ENCODE results near the gene SCAPER. TPM values are rescaled to one million over a fixed set of nuclear protein-coding genes. Genes with fewer than 3 reads are reported as not detected.

SCAPER gene
- total RNA-seq, 1 experiment from 2014 or later: 12.7 TPM

DNA sequence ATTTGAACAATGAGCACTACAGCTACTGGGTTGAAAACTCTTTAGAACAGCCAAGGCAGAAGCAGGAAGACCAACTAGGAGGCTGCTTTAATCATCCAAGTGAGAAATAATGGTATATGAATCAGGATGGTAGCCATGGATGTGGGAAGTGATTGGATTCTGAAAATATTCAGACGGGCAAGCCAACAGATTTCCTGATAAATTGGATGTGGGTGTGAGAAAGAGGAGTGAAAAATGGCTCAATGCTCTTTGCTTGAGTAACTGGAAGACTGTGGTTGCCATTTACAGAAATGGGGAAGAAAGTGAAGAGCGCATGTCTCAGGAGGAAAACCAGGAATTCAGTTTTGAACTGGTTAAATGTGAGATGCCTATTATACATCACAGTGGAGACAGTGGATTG, 518.2 kb downstream of the SCAPER start:
- in situ Hi-C loops (cut with HindIII; ENCODE audit: low pct_unique_long_range_greater_than_20kb, low sequenced_read_pairs): no loop called here

DNA sequence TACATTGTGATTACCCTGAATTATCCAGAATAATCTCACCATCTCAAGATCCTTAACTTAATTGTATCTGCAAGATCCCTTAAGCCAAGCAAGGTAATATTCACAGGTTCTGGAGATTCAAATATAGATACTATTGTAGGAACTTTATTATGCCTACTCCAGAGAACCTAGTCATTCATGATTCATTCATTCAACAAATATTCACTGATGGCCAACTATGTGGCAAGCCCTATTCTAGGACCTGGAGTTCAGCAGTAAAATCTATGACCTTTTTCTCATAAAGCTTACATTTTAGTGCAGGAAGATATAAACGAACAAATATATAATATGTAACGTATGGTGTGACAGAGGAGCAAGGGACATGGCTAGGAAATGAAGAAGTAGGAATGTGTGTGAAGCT, 519.0 kb downstream of the SCAPER start:
- no peak for DNase-seq (ENCODE audit: low read depth, low spot score)
- in situ Hi-C loops (cut with HindIII; ENCODE audit: low pct_unique_long_range_greater_than_20kb, low sequenced_read_pairs): no loop called here

More for the DNA sequence above, 518.2 kb downstream of the SCAPER start:
- DNase-seq (ENCODE audit: low read depth, low spot score): no peak

DNA sequence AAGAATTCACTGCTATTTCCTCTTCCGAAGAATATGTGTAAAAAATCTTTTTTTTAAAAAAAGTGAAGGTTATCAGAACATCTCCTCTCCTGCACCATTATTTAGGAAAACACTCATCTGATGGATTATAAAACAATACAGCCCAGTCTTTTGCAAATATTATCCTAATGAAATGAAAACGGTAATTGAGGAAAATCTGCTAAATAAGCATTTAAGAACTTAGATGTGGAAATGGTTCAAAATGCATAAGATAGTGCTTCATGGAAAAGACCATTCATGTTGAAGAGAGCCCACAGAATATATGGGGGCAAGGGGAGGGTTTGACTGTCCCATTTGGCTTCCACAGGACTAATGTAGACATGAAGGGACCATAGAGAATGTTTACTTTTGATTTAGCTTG, 520.7 kb downstream of the SCAPER start:
- in situ Hi-C loops (cut with HindIII; ENCODE audit: low pct_unique_long_range_greater_than_20kb, low sequenced_read_pairs): no loop called here
- no peak for DNase-seq (ENCODE audit: low read depth, low spot score)

DNA sequence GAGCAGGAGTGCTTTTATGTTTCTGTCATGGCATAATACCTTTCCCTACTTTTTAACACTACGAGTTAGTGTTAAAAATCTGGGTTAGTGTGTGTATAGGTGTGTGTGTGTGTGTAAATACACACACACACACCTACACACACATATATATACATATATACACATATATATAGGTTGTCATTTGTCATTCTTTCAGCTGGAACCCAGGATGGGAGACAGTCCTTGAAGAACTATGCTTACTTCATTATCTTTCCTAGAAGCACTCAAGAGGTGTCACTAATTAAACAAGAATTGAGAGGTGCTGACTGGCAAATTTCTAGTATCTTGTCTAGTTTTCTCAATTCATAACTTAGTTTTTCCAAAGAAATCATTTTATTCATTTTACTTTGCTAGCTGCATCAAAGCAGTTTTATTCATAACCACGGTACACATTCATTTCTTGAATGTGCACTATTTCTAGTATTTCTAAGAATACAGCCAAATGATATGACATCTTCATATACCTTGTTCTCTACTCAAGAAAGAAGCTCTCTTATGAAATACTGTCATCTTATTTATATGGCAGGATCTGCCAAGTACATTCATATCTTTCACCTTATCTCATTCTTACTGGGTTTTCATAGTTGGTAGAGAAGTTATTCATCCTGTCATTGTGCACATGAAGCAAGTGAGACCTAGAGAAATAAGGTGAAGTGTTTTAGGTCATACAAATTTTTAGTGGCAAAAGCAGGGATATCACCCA, 522.0 kb downstream of the SCAPER start:
- no peak for DNase-seq (ENCODE audit: low read depth, low spot score)
- in situ Hi-C loops (cut with HindIII; ENCODE audit: low pct_unique_long_range_greater_than_20kb, low sequenced_read_pairs): no loop called here

DNA sequence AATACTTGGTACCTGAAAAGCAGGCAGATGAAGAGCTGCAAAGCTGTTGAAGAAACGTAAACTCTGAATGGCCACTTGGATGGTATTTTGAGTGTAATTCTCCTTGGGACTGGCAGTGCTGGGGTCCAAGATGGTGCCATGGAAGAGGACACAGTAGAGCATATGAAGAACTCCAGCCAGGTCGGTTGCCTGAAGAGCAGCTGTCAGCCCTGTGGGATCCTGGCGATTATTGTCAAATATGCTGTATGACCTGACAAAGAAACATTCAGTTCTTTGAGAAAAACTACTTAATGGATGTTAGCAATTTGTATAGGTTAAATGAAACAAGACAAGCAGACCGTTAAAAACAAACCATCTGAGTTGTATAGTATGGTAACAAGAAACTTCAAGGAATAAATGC, 523.8 kb downstream of the SCAPER start:
- no peak for DNase-seq (ENCODE audit: low read depth, low spot score)
- in situ Hi-C loops (cut with HindIII; ENCODE audit: low pct_unique_long_range_greater_than_20kb, low sequenced_read_pairs): no loop called here

DNA sequence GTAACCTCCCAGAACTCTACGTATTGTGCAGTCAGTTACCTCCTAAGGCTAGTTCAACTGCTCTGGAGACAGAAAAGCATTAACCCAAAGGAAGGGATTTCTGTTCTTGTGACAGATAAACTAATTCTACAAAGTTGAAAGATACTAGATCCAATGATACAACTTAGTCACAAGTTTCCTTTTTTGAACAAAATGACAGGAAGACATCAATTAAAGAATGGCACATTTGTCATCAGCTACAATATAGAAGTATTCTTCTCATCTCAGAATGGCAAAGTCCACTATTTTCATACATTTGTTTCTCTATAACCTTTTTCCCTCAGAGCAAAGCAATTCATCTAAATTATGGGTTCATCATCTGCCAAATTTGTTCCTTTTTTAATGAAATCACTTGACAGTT, 524.9 kb downstream of the SCAPER start:
- in situ Hi-C loops (cut with HindIII; ENCODE audit: low pct_unique_long_range_greater_than_20kb, low sequenced_read_pairs): no loop called here
- peak; percentile 31 for DNase-seq (ENCODE audit: low read depth, low spot score)

DNA sequence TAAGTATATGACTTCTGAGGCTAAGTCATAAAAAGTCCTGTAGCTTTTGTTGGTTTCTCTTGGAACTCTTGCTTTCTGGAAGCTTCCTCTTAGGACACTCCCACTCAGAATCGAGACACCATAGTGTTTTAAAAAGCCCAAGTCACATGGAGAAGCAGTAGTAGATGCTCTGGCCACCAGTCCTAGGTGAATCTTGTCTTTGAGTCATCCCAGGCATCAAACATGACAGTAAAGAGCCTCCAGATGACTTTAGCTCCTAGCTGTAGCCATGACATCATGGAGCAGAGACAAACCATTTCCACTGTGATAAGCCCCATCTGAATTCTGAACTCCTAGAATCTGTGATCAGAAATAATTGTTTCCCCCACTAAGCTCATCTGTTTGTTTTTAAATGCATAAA, 526.4 kb downstream of the SCAPER start:
- no peak for DNase-seq (ENCODE audit: low read depth, low spot score)
- in situ Hi-C loops (cut with HindIII; ENCODE audit: low pct_unique_long_range_greater_than_20kb, low sequenced_read_pairs): no loop called here

DNA sequence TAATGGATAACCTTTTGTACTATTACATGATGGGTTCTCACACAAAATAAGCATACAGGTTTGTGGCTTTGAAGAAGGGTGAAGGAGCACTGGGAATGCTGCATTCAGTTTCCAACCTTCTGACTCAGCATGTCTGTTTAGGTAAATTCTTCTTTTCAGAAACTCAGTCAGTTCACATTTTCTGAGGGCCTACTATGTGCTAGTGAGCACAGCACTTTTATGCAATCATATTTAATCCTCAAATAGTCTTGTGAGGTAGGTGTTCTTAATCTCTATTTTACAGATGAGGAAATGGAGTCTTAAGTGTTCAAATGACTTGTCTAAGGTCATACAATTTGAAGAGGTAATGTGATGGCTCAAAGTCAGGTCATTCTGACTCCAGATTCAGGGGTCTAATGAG, 527.4 kb downstream of the SCAPER start:
- in situ Hi-C loops (cut with HindIII; ENCODE audit: low pct_unique_long_range_greater_than_20kb, low sequenced_read_pairs): no loop called here
- DNase-seq (ENCODE audit: low read depth, low spot score): no peak

DNA sequence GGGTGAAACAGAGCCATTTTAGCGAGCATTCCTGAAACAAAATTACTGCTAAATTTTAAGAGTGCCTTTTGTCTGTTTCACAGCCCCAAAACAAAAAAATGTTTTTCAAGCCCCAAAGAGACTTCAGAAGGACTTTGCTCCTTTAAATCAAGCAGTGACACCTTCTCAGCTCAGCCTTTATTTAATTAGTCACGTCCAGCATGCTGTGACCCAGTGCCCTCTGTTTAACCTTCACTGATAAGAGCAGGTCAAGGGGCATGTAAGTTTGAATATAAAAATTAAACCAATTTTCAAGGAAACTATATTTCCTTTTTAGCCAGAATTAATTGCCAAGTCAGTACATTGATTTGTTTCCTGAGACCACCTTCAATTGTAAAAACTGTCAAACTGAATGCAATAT, 527.9 kb downstream of the SCAPER start:
- DNase-seq (ENCODE audit: low read depth, low spot score): no peak

DNA sequence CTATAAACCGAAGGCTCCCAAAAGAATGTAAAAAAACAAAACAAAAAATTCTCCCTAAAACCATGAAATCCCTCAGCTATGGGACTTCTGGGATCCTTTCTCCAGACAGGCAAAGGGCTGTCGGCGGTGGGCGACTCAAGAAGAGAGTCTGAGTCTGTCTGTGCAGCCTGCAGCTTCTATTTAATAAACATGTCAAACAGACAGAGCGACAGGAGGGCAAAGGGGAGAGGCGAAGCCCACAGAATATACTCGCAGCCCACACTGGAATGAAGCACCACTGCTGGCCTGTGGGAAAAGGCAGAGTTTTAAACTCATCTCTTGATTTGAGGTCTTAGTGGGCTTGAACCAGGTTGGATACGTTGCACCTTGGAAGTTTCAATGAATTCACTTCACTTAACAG, 528.3 kb downstream of the SCAPER start:
- in situ Hi-C loops (cut with HindIII; ENCODE audit: low pct_unique_long_range_greater_than_20kb, low sequenced_read_pairs): no loop called here
- no peak for DNase-seq (ENCODE audit: low read depth, low spot score)

More for the DNA sequence above, 527.9 kb downstream of the SCAPER start:
- in situ Hi-C loops (cut with HindIII; ENCODE audit: low pct_unique_long_range_greater_than_20kb, low sequenced_read_pairs): no loop called here

DNA sequence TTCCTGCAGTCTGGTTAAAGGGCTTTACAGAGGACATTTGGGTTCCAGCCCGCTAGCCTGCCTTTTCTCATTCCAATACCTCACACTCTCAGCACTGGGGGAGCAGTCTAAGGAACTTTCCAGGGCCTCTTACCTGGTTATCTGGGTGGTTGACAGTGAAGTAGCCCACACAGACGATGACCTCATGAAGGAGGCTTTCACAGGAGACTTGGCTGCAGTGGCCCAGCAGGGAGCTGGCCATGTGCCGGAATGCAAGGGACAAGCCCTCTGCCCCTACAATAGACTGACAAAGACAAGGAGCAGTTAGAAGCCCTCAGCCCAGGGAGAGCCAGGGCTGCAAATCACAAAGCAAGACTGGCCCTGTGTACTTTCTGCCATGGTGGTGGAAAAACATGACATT, 529.1 kb downstream of the SCAPER start:
- in situ Hi-C loops (cut with HindIII; ENCODE audit: low pct_unique_long_range_greater_than_20kb, low sequenced_read_pairs): no loop called here
- DNase-seq (ENCODE audit: low read depth, low spot score): no peak

DNA sequence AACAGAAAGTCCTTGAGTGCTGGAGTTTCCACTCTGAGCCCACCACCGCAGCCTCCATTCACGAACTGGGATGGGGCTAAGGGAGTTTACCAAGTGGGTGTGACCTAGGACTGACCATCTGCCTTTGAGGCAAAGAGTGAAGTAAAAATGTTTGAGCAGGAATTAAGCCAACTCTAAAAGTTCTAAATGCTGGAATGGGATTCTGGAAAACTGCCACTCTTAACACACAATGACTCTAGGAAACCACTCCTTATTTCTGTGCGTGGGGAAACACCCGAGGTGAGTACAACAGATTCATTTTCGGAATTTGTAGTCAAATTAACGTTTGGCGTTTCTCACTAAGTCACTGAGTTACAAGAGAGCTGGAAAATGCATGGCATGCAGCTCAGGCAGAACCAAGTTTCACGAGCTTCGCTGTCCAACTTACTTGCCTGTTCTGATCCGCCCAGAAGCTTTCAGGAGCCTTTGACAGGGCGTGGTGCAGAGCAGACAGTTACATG, 537.0 kb downstream of the SCAPER start:
- DNase-seq (ENCODE audit: low read depth, low spot score): no peak
- in situ Hi-C loops (cut with HindIII; ENCODE audit: low pct_unique_long_range_greater_than_20kb, low sequenced_read_pairs): no loop called here

DNA sequence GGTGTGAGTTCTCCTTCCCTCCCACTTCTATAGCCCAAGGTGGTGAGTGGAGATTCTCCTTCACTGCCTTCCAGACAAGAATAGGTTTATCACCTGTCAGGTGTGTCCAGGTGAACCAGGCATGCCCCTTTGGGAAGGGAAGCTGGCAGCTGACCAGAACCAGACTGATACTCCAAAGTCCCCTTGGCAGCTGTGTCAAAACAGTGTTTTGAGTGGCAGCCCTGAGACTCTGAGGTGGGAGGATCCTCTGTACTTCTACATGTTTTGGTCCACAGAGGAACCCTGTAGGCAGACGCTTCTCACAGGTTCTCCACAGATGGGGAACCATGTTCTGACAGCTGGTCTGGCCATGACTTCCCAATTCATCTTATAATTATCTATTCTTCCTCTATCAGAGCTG, 538.4 kb downstream of the SCAPER start:
- DNase-seq (ENCODE audit: low read depth, low spot score): no peak

DNA sequence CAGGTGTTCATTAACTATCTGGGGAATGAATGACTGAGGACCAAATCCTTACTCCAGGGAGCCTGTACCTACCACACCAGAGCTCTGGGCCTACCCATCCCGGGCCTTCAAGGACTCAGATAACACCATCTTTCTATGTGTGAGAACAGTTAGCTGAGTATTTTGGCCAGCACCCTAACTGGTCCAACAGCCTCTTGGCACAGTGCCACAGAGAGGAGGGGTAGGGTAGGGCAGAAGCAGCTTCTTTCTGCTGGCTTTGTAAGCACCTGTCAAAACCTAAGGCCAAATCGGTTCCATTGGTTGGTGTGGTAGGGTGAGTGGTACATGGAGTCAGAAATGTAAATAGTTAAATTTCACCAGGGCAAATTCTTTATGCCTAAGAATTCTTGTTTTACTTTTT, 541.9 kb downstream of the SCAPER start:
- in situ Hi-C loops (cut with HindIII; ENCODE audit: low pct_unique_long_range_greater_than_20kb, low sequenced_read_pairs): no loop called here
- DNase-seq (ENCODE audit: low read depth, low spot score): no peak

More for the DNA sequence above, 538.4 kb downstream of the SCAPER start:
- in situ Hi-C loops (cut with HindIII; ENCODE audit: low pct_unique_long_range_greater_than_20kb, low sequenced_read_pairs): no loop called here

DNA sequence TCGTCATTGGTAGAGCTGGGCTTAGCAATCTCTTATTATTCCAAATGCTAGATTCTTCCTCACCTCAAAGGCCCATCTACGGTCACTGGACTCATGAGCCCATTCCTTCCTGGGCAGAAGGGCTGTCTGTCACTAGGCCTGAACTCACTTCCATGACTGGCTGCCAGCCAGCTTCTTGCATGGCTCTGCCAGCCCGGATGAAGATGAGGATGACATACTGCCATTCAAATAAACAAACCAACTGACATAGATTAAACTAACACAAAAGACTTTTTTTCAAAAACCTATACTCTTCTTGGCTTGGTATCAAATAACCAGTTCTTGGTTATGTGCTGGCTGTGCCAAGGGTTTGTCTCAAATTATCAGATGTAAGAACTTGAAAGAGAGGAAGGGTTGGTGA, 544.7 kb downstream of the SCAPER start:
- in situ Hi-C loops (cut with HindIII; ENCODE audit: low pct_unique_long_range_greater_than_20kb, low sequenced_read_pairs): no loop called here
- no peak for DNase-seq (ENCODE audit: low read depth, low spot score)

DNA sequence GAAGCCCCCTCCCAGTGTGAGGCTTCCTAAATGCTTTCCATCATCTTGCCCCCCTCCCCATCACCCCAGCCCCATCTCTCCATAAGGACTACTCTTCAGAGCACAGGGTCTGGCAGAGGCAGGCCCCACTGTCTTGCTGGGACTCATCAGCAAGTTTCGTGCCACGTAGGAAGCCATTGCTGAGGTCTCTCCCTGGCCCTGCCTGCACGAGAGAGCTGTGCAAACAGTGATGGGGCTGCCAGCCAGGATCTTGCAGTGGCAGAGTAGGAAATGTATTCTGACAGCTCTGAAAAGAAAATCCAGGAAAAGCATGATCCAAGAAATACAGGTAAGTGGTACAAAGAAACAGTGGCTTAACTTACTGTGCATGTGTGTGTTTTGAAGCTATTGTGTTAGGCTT, 546.0 kb downstream of the SCAPER start:
- in situ Hi-C loops (cut with HindIII; ENCODE audit: low pct_unique_long_range_greater_than_20kb, low sequenced_read_pairs): no loop called here
- no peak for DNase-seq (ENCODE audit: low read depth, low spot score)

DNA sequence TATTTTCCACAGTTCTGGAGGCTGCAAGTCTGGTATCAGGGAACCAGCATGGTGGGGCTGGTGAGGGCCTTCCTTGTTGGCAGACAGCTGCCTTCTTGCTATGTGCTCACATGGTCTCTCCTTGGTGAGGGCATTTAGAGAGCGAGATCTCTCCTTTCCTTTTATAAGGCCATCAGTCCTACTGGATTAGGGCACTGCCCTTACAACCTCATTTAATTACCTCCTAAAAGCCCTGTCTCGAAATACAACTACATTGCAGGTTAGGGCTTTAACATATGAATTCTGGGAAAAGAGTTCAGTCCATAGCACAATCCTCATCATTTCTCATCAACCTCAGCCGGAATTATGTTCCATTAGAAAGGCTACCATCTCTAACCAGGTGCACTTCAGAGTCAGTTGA, 546.7 kb downstream of the SCAPER start:
- no peak for DNase-seq (ENCODE audit: low read depth, low spot score)
- in situ Hi-C loops (cut with HindIII; ENCODE audit: low pct_unique_long_range_greater_than_20kb, low sequenced_read_pairs): no loop called here

DNA sequence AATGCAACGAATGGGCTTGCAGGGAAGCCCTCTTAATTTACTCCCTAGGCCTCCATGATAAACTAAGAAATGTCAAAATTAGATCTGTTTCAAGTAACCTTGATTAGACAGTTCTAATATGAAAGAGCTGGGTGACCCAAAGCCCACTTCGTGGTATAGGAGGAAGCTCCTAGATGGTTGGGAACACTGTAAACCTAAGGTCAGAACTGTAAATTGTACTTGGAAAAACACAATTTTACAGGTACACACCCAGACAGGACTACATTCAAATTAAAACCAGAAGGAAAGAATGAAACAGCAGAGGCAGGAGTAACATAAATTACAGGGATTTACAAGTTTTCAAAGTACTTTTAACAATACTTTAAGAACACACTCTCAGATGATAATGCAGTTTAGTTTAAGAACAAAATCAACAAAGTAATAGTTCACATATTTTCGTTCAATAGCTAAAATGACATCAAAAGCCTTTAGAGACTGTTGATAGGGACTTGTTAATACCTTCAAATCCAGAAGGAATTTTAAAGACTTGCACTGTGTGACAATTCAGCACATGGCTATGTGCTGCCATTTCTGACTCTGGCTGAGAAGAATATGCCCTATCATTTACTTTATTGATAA, 550.2 kb downstream of the SCAPER start:
- in situ Hi-C loops (cut with HindIII; ENCODE audit: low pct_unique_long_range_greater_than_20kb, low sequenced_read_pairs): no loop called here
- DNase-seq (ENCODE audit: low read depth, low spot score): no peak

DNA sequence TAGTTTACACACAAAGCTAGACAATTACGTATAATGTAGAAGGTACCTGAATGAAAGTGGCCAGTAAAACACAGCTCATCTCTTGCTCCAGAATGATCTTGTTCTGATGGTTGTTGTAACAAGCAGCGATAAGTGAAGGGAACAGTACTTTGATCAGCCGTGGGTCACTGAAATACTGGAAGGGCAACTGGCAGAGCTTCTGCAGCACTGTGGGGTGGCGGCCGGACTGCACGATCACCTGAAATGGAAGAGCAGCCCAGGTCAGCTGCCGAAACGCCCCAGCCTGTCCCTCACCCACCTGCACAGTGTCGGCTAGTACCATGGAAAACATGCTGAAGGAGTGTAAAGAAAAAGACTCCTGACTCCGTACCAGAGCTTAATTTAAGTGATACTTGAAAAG, 551.2 kb downstream of the SCAPER start:
- in situ Hi-C loops (cut with HindIII; ENCODE audit: low pct_unique_long_range_greater_than_20kb, low sequenced_read_pairs): no loop called here
- no peak for DNase-seq (ENCODE audit: low read depth, low spot score)

All from SK-MEL-5 (cell line).